Measurements from ENCODE around the gene CASKIN1.

DNA sequence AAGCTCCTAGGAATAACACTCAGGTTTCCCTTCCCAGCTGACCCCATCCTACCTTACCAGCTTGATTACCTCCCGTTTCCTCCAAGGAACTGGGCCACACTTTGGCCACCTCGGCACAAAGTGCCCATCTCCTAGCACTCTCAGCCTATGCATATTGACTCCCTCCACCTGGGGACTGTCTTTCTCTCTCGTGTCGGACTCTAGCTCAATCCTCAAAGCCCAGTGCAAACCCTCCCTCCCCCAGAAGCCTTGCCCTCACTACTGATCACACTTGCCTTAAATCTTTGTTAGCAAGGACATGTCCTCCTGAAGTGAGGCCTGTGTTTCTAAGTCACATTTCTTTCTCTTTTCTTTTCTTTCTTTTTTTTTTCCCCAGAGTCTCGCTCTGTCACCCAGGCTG, 50.6 kb downstream of the CASKIN1 start:
- TF ChIP-seq CTCF (IDR thresholded peaks at IDR 0.05; ENCODE audit: insufficient read depth, low read length, poor library complexity, severe bottlenecking) = no peak
- no peak for TF ChIP-seq EZH2phosphoT487 (conservative IDR thresholded peaks at IDR 0.05; ENCODE audit: low read length)
